Measurements from ENCODE around the gene AKR1B15. TPM values are rescaled to one million over a fixed set of nuclear protein-coding genes. Genes with fewer than 3 reads are reported as not detected.

Gene AKR1B15
- total RNA-seq, 2 experiments from 2014 or later: not detected

DNA sequence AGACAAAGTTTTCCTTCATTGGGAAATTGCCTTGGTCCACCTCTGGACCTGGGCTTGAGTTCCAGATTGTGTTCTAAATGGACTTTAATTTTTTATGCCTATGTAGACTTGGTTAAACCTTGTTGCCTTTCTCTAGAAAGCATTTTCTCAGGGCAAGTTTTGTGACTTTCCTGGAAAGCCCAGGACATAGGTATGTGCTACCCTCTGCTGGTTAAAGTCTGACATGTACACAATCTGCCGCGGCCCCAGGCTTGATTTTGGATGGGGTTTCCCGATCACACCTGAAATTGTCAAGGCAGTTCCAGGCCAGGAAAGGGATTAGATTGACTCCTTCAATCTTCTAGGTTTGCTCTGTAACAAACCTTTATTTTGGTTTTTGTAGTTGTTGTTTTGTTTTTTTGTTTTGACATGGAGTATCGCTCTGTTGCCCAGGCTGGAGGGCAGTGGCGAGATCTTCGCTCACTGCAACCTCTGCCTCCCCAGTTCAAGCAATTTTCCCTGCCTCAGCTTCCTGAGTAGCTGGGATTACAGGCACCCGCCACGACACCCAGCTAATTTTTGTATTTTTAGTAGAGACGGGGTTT lies 35.6 kb upstream of the AKR1B15 start:
- DNase-seq (peak in 8 of 14 experiments; percentile 5 to 51 (median 13)), ATAC-seq (ENCODE audit: poor library complexity) (peak; percentile 56)
- Mint-ChIP-seq H3K9me3 (no peaks in the 10 kb centered on the region), H3K4me3 (no peak overlapping the region), H3K27me3 (peaks cover 24% of the 10 kb centered on the region), H3K27ac (no peak overlapping the region), H3K36me3 (ENCODE audit: low read depth) (no peaks in the 10 kb centered on the region), H3K4me1 (ENCODE audit: low read depth) (no peaks in the 10 kb centered on the region)
- Histone ChIP-seq H3K27ac (ENCODE audit: low read depth in 1 of 2, low read length in 2 of 2) (no peak overlapping the region), H3K4me1 (ENCODE audit: insufficient read depth, low read length) (no peaks in the 10 kb centered on the region), H3K27me3 (ENCODE audit: control insufficient read depth in 1 of 2, insufficient read depth in 2 of 2, low read length in 2 of 2) (peaks cover 6% of the 10 kb centered on the region in 2 experiments), H3K4me3 (ENCODE audit: low read length) (no peak overlapping the region), H3K36me3 (ENCODE audit: insufficient read depth, low read length) (no peaks in the 10 kb centered on the region), H3K9me3 (ENCODE audit: control insufficient read depth in 1 of 2, insufficient read depth in 1 of 2, low read length in 2 of 2) (no peaks in the 10 kb centered on the region)
- ChIA-PET POLR2A (no interaction called here), CTCF (no interaction called here)
- TF ChIP-seq, protein P1, sequence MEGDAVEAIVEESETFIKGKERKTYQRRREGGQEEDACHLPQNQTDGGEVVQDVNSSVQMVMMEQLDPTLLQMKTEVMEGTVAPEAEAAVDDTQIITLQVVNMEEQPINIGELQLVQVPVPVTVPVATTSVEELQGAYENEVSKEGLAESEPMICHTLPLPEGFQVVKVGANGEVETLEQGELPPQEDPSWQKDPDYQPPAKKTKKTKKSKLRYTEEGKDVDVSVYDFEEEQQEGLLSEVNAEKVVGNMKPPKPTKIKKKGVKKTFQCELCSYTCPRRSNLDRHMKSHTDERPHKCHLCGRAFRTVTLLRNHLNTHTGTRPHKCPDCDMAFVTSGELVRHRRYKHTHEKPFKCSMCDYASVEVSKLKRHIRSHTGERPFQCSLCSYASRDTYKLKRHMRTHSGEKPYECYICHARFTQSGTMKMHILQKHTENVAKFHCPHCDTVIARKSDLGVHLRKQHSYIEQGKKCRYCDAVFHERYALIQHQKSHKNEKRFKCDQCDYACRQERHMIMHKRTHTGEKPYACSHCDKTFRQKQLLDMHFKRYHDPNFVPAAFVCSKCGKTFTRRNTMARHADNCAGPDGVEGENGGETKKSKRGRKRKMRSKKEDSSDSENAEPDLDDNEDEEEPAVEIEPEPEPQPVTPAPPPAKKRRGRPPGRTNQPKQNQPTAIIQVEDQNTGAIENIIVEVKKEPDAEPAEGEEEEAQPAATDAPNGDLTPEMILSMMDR (IDR thresholded peaks at IDR 0.05): peak; percentile 37
- intact Hi-C loops (cut with DNase I, micrococcal nuclease): loop anchor here (10.0 kb wide), 1 partner anchor 442 kb away; no protein-coding TSS in a partner anchor

DNA sequence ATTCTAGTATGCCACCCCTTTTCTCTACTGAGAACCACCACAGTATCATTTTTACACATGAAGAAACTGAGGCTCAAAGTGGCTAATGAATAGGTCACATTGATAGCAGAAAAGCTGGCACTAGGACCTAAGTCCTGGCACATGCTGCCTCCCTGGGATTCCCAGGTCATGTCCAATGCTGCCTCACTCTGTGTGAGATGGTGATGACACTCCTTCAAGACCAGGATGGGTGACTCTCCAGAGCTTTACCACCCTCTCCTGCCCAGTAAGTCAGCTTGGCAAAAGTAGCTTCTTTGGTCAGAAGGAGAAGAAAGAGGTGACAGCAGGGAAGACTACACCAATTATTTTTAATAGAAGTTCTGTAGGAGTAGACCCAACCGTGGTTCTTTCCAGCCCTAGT lies 34.8 kb upstream of the AKR1B15 start:
- intact Hi-C loops (cut with DNase I, micrococcal nuclease): loop anchor here (1.0 to 10.0 kb wide), 3 partner anchors 82 to 441 kb away; no protein-coding TSS in a partner anchor
- H3K36me3 ChIP-seq (ENCODE audit: insufficient read depth, low read length): no peaks in the 10 kb centered on the region
- H3K4me1 Mint-ChIP-seq (ENCODE audit: low read depth): no peaks in the 10 kb centered on the region
- POLR2A ChIA-PET: interaction anchor here (1.0 kb wide), 1 partner anchor 82 kb away, joined by 8 read pairs; no protein-coding TSS in a partner anchor
- no peak overlapping the region for H3K4me3 Mint-ChIP-seq
- no peak for DNase-seq
- H3K27me3 Mint-ChIP-seq: peaks cover 26% of the 10 kb centered on the region
- no peaks in the 10 kb centered on the region for H3K36me3 Mint-ChIP-seq (ENCODE audit: low read depth)
- H3K9me3 Mint-ChIP-seq: no peaks in the 10 kb centered on the region
- no peak overlapping the region for H3K27ac ChIP-seq (ENCODE audit: low read depth in 1 of 2, low read length in 2 of 2)
- no peaks in the 10 kb centered on the region for H3K4me1 ChIP-seq (ENCODE audit: insufficient read depth, low read length)
- CTCF ChIA-PET: interaction anchor here (0.8 to 1.4 kb wide), 3 partner anchors 14 to 81 kb away, joined by 3 to 10 read pairs (median 3); no protein-coding TSS in a partner anchor
- peaks cover 6 to 10% of the 10 kb centered on the region in 2 experiments for H3K27me3 ChIP-seq (ENCODE audit: control insufficient read depth in 1 of 2, insufficient read depth in 2 of 2, low read length in 2 of 2)
- ATAC-seq (ENCODE audit: poor library complexity): no peak
- no peaks in the 10 kb centered on the region for H3K9me3 ChIP-seq (ENCODE audit: control insufficient read depth in 1 of 2, insufficient read depth in 1 of 2, low read length in 2 of 2)
- no peak overlapping the region for H3K4me3 ChIP-seq (ENCODE audit: low read length)
- TF ChIP-seq, protein P1 (IDR thresholded peaks at IDR 0.05): no peak
- no peak overlapping the region for H3K27ac Mint-ChIP-seq

DNA sequence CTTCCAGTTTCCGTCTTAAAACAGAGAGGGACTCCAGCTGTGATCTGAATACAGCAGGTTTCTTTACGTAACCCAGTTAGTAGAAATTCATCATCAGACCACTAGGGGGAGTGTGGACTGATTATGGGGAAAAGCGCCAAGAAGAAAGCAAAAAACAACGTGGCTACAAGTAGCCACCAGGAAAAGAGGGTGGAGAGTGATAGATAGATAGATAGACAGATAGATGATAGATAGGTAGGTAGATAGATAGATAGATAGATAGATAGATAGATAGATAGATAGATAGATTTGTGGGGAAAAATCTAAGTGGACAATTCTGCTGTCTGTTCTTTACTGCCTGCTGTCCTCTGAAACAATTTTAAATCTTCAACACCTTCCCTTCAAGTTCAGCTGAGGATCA lies 34.2 kb upstream of the AKR1B15 start:
- no peaks in the 10 kb centered on the region for H3K4me1 Mint-ChIP-seq (ENCODE audit: low read depth)
- Histone ChIP-seq H3K27me3 (ENCODE audit: control insufficient read depth in 1 of 2, insufficient read depth in 2 of 2, low read length in 2 of 2) (peaks cover 6 to 12% of the 10 kb centered on the region in 2 experiments), H3K9me3 (ENCODE audit: control insufficient read depth in 1 of 2, insufficient read depth in 1 of 2, low read length in 2 of 2) (no peaks in the 10 kb centered on the region), H3K27ac (ENCODE audit: low read depth in 1 of 2, low read length in 2 of 2) (no peak overlapping the region), H3K36me3 (ENCODE audit: insufficient read depth, low read length) (no peaks in the 10 kb centered on the region), H3K4me1 (ENCODE audit: insufficient read depth, low read length) (no peaks in the 10 kb centered on the region), H3K4me3 (ENCODE audit: low read length) (no peak overlapping the region)
- no peaks in the 10 kb centered on the region for H3K36me3 Mint-ChIP-seq (ENCODE audit: low read depth)
- TF ChIP-seq, protein P1 (IDR thresholded peaks at IDR 0.05): peak; percentile 95
- CTCF ChIA-PET: interaction anchor here (0.8 to 1.4 kb wide), 3 partner anchors 15 to 82 kb away, joined by 3 to 10 read pairs (median 3); no protein-coding TSS in a partner anchor
- peak; percentile 63 for ATAC-seq (ENCODE audit: poor library complexity)
- intact Hi-C loops (cut with DNase I, micrococcal nuclease): loop anchor here (1.0 to 10.0 kb wide), 3 partner anchors 82 to 440 kb away; no protein-coding TSS in a partner anchor
- H3K27me3 Mint-ChIP-seq: peaks cover 28% of the 10 kb centered on the region
- H3K9me3 Mint-ChIP-seq: no peaks in the 10 kb centered on the region
- H3K4me3 Mint-ChIP-seq: no peak overlapping the region
- POLR2A ChIA-PET: interaction anchor here (1.0 kb wide), 1 partner anchor 82 kb away, joined by 8 read pairs; no protein-coding TSS in a partner anchor
- H3K27ac Mint-ChIP-seq: no peak overlapping the region
- DNase-seq: peak in 5 of 14 experiments; percentile 7 to 78 (median 65)

All from CD4-positive, alpha-beta T cell (primary cell).